ENCODE results near the gene NME3. TPM values are rescaled to one million over a fixed set of nuclear protein-coding genes. Genes with fewer than 3 reads are reported as not detected.
"Not testable (repeated sequence)": the region's sequence is repeated elsewhere in the genome, so short reads cannot be mapped to it uniquely, and the experiment has no call there.

Gene NME3
- total and polyA plus RNA-seq, 2 of the 13 experiments (the other 11 are each of a cell fraction or from before 2014, with no cell fraction given) = 10.4 to 15.9 TPM

- 0 out of 2 replicates have a peak, but pooled peaks have one; percentile 70 for TF ChIP-seq HNRNPL (IDR thresholded peaks at IDR 0.05; ENCODE audit: low read depth, low read length)
- ATAC-seq; POLR2A ChIA-PET; FAIRE-seq; DNase-seq (ENCODE audit: low spot score); H4K20me1 ChIP-seq (ENCODE audit: insufficient read depth, low read length); in situ Hi-C loops (cut with HindIII; ENCODE audit: extremely low pct_ligation_motif_present, low pct_unique_long_range_greater_than_20kb); H3K9ac ChIP-seq (ENCODE audit: insufficient read depth, low read depth, low read length); H3K4me1 ChIP-seq (ENCODE audit: insufficient read depth, low read length); H3K4me3 ChIP-seq (replicated peaks in 1 of 3; ENCODE audit: insufficient read depth in 1 of 3, low read depth in 2 of 3, low read length in 3 of 3); H3K79me2 ChIP-seq (ENCODE audit: insufficient read depth, low read length); CTCF ChIA-PET (ENCODE audit: low intra/inter-chr PET ratio, low total read pairs); BruUV-seq (replicated peaks); H3K27me3 ChIP-seq (ENCODE audit: control insufficient read depth in 1 of 2, insufficient read depth in 2 of 2, low read length in 2 of 2); intact Hi-C loops (cut with micrococcal nuclease; ENCODE audit: unreplicated experiment); H2AFZ ChIP-seq (ENCODE audit: low read length); H3K27ac ChIP-seq (ENCODE audit: extremely low read length, insufficient read depth, low read length); H3K4me2 ChIP-seq (ENCODE audit: low read depth, low read length): not testable (repeated sequence)
- H3K9me3 ChIP-seq (ENCODE audit: low read length) = peaks cover 11% of the 10 kb centered on the region
- 93% methylated on average over 18 of the region's 21 CpGs for WGBS (ENCODE audit: low lambda C conversion rate)
- peaks cover 23 to 41% of the 10 kb centered on the region in 2 experiments; a peak in 4 of 5 replicates for H3K36me3 ChIP-seq (replicated peaks in 1 of 2; ENCODE audit: control insufficient read depth in 1 of 2, insufficient read depth in 2 of 2, low read length in 2 of 2)
Measured at GRCh38 chr16:1732551-1732987, 38.8 kb downstream of the NME3 start.

GRCh38 chr16:1732071-1732470, 39.3 kb downstream of the NME3 start:
- Histone ChIP-seq H3K9me3 (ENCODE audit: low read length) (peaks cover 11% of the 10 kb centered on the region), H3K4me2 (ENCODE audit: low read depth, low read length) (no peak overlapping the region), H3K4me1 (ENCODE audit: insufficient read depth, low read length) (no peaks in the 10 kb centered on the region), H3K36me3 (replicated peaks in 1 of 2; ENCODE audit: control insufficient read depth in 1 of 2, insufficient read depth in 2 of 2, low read length in 2 of 2) (peaks cover 26 to 46% of the 10 kb centered on the region in 2 experiments; a peak in 4 of 5 replicates), H3K79me2 (ENCODE audit: insufficient read depth, low read length) (no peaks in the 10 kb centered on the region), H4K20me1 (ENCODE audit: insufficient read depth, low read length) (no peaks in the 10 kb centered on the region), H3K4me3 (replicated peaks in 1 of 3; ENCODE audit: insufficient read depth in 1 of 3, low read depth in 2 of 3, low read length in 3 of 3) (no peak overlapping the region), H3K27ac (ENCODE audit: extremely low read length, insufficient read depth, low read length) (no peak overlapping the region), H3K9ac (ENCODE audit: insufficient read depth, low read depth, low read length) (no peak overlapping the region), H3K27me3 (ENCODE audit: control insufficient read depth in 1 of 2, insufficient read depth in 2 of 2, low read length in 2 of 2) (no peaks in the 10 kb centered on the region; a peak in 1 of 5 replicates), H2AFZ (ENCODE audit: low read length) (no peak overlapping the region)
- in situ Hi-C loops (cut with HindIII; ENCODE audit: extremely low pct_ligation_motif_present, low pct_unique_long_range_greater_than_20kb) (no loop called here), intact Hi-C loops (cut with micrococcal nuclease; ENCODE audit: unreplicated experiment) (no loop called here)
- WGBS (ENCODE audit: low lambda C conversion rate) = 89% methylated on average over 11 of the region's 14 CpGs
- no peak for DNase-seq (ENCODE audit: low spot score)
- no peak for TF ChIP-seq ARNT2 (CRISPR knock-in tag; IDR thresholded peaks at IDR 0.05; ENCODE audit: low read depth)
- TF ChIP-seq, protein P1, sequence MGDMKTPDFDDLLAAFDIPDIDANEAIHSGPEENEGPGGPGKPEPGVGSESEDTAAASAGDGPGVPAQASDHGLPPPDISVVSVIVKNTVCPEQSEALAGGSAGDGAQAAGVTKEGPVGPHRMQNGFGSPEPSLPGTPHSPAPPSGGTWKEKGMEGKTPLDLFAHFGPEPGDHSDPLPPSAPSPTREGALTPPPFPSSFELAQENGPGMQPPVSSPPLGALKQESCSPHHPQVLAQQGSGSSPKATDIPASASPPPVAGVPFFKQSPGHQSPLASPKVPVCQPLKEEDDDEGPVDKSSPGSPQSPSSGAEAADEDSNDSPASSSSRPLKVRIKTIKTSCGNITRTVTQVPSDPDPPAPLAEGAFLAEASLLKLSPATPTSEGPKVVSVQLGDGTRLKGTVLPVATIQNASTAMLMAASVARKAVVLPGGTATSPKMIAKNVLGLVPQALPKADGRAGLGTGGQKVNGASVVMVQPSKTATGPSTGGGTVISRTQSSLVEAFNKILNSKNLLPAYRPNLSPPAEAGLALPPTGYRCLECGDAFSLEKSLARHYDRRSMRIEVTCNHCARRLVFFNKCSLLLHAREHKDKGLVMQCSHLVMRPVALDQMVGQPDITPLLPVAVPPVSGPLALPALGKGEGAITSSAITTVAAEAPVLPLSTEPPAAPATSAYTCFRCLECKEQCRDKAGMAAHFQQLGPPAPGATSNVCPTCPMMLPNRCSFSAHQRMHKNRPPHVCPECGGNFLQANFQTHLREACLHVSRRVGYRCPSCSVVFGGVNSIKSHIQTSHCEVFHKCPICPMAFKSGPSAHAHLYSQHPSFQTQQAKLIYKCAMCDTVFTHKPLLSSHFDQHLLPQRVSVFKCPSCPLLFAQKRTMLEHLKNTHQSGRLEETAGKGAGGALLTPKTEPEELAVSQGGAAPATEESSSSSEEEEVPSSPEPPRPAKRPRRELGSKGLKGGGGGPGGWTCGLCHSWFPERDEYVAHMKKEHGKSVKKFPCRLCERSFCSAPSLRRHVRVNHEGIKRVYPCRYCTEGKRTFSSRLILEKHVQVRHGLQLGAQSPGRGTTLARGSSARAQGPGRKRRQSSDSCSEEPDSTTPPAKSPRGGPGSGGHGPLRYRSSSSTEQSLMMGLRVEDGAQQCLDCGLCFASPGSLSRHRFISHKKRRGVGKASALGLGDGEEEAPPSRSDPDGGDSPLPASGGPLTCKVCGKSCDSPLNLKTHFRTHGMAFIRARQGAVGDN (CRISPR knock-in tag; IDR thresholded peaks at IDR 0.05) = no peak
- TF ChIP-seq, protein P2, sequence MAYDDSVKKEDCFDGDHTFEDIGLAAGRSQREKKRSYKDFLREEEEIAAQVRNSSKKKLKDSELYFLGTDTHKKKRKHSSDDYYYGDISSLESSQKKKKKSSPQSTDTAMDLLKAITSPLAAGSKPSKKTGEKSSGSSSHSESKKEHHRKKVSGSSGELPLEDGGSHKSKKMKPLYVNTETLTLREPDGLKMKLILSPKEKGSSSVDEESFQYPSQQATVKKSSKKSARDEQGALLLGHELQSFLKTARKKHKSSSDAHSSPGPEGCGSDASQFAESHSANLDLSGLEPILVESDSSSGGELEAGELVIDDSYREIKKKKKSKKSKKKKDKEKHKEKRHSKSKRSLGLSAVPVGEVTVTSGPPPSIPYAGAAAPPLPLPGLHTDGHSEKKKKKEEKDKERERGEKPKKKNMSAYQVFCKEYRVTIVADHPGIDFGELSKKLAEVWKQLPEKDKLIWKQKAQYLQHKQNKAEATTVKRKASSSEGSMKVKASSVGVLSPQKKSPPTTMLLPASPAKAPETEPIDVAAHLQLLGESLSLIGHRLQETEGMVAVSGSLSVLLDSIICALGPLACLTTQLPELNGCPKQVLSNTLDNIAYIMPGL (CRISPR knock-in tag; IDR thresholded peaks at IDR 0.05; ENCODE audit: borderline replicate concordance in 1 of 2, low read depth in 1 of 2) = no peak
- no peak for ATAC-seq
- BruUV-seq (replicated peaks) = no TSS peak
- CTCF ChIA-PET (ENCODE audit: low intra/inter-chr PET ratio, low total read pairs) = no interaction called here
- FAIRE-seq = no peak
- POLR2A ChIA-PET = no interaction called here

Data from HepG2 (cell line).